GM12865 (cell line): ENCODE measurements around the gene ZRANB1.

Source experiments
- DNase-seq: peaks from one replicate; pipeline ENCODE4 v3.0.0; 2010; ENCODE audit warnings: low read depth
- H3K4me3 ChIP-seq: 2 replicates; pipeline ENCODE4 v1.5.1; 2011; ENCODE audit warnings: mild to moderate bottlenecking, low read depth, low read length, control low read depth
- TF ChIP-seq, protein P1 (sequence below): IDR thresholded peaks from 2 replicates; pipeline ENCODE4 v1.5.1; 2011; ENCODE audit warnings: low read length, control low read depth, low read depth, inconsistent platforms; ENCODE audit not compliant: insufficient read depth; ENCODE audit errors: missing control alignments

The ZRANB1 gene

DNA sequence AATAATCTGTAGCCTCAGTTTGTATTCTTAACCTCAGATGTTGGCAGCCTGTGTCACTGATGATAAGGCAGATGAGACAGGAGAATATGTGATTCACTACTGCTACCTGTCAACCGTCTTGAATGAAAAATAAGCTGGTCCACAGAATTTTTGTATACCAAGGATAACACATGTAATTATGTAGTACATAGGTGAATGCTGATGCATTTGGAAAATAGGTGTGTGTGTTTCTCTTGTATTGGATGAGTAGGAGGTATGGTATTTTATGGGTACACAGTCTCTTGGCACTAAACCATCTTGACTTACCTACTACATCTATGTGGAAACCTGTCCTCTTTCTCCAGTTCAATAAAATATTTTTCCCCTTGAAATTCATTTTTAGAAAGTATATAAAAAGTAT, 20.7 kb upstream of the ZRANB1 start:
- TF ChIP-seq, protein P1, sequence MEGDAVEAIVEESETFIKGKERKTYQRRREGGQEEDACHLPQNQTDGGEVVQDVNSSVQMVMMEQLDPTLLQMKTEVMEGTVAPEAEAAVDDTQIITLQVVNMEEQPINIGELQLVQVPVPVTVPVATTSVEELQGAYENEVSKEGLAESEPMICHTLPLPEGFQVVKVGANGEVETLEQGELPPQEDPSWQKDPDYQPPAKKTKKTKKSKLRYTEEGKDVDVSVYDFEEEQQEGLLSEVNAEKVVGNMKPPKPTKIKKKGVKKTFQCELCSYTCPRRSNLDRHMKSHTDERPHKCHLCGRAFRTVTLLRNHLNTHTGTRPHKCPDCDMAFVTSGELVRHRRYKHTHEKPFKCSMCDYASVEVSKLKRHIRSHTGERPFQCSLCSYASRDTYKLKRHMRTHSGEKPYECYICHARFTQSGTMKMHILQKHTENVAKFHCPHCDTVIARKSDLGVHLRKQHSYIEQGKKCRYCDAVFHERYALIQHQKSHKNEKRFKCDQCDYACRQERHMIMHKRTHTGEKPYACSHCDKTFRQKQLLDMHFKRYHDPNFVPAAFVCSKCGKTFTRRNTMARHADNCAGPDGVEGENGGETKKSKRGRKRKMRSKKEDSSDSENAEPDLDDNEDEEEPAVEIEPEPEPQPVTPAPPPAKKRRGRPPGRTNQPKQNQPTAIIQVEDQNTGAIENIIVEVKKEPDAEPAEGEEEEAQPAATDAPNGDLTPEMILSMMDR: no peak
- H3K4me3 ChIP-seq: no peak overlapping the region
- no peak for DNase-seq

DNA sequence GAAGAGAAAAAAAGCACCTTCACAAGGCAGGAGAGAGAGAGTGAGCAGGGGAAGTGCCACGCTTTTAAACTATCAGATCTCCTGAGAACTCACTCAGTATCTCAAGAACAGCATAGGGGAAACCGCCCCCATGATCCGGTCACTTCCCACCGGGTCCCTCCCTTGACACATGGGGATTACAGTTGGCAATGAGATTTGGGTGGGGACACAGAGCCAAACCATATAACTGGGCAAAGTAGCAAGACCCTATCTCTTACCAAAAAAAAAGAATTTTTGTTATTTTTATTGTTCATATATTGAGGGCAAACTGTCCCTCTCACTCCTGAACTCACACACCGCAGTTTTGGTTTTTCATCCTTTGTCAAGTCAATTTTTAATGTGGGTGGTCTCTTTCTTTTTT, 18.2 kb upstream of the ZRANB1 start:
- no peak for DNase-seq
- no peak overlapping the region for H3K4me3 ChIP-seq
- TF ChIP-seq, protein P1: no peak

DNA sequence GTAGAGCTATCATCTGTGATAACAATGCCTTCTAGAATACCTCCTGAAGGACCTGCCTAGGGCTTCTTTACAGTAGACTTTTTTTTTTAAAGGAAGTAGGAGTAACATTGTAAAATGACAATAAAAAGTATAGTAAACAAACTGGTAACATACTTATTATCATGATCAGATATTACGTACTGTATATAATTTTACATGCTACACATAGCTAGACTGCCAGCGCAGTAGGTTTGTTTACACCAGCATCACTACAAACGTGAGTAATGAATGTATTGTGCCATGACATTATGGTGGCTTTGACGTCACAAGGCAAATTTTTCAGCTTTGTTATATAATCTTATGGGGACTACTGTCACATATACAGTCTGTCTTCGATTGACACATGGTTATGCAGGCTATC, 15.4 kb upstream of the ZRANB1 start:
- DNase-seq: no peak
- H3K4me3 ChIP-seq: no peak overlapping the region
- TF ChIP-seq, protein P1: no peak

DNA sequence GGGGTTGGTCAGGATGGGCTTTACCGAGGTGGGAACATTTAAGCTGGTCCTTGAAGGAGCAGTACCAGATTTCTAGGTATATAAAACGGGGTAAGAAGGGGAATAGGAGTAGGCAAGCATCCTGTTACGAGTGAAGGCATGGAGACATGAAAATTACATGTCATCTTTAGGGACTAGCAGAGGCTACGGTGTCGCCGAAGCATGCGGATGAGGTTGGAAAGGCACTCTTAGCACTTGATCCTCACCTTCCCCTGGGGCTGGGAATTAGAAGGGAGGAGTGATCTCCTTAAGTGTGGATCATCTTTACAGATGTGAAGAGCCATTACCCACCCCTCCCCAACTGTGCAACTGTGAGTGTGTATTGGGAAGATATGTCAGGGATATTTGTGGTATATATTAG, 13.8 kb upstream of the ZRANB1 start:
- TF ChIP-seq, protein P1: no peak
- H3K4me3 ChIP-seq: no peak overlapping the region
- DNase-seq: no peak

DNA sequence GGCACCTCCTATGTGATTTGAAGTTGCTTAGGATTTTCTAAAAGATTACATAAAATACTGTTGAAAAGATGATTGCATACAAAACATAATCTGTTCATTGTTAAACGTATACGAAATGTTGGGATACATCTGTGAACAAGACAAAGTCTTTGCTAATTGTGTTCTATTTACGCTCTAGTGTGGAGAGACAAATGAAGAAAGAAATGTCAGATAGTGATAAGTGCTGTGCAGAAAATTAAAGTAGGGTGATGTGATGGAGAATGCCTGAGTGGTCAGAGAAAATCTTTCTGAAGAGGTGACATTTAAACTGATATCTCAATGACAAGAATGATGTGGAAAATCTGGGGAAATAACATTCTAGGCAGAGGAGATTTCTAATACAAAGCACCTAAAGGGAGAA, 13.4 kb upstream of the ZRANB1 start:
- no peak for DNase-seq
- no peak overlapping the region for H3K4me3 ChIP-seq

DNA sequence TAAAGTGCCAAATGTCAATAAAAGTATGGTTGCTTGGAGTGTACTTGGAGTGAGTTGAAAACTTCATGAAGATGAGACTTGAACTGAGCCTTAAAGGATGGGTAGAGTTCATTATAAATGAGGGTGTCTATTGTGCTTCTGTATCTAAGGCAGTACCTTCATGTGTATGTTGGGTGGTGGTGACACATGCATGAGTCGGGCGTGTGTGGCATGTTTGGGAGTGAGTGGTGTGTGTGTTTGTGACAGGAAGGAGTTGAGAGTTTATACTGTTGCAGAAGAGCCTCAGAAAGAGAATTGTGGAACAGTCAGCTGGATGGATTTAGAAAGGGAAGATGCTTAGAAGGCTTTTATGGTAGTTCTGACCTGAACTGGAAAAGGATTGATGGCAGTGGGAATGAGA, 6.0 kb upstream of the ZRANB1 start:
- TF ChIP-seq, protein P1: no peak
- no peak overlapping the region for H3K4me3 ChIP-seq
- no peak for DNase-seq

More for the DNA sequence above, 13.4 kb upstream of the ZRANB1 start:
- TF ChIP-seq, protein P1: no peak

DNA sequence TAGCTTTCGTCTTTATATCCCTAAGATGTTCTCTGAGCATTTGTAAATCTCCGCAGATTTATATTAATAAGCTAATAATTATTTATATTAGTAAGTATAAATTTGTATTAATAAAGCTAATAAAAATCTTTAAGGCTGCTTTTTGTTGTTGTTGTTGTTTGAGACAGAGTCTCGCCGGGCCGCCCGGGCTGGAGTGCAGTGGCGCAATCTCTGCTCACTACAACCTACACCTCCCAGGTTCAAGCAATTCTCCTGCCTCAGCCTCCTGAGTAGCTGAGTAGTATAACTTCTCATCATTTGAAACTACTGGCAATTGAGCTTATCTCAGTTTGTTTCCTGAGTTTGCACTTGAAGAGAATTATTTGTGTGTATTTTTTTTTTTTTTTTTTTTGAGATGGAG, 5.1 kb upstream of the ZRANB1 start:
- TF ChIP-seq, protein P1: no peak
- DNase-seq: no peak
- no peak overlapping the region for H3K4me3 ChIP-seq
